ENCODE data around the gene SREK1IP1. TPM values are rescaled to one million over a fixed set of nuclear protein-coding genes. Genes with fewer than 3 reads are reported as not detected.

The SREK1IP1 gene
- total and polyA plus RNA-seq, 9 of the 15 experiments (the other 6 are each of a cell fraction or from before 2014, with no cell fraction given), result 6.9 to 45.2 (median 21.7) TPM

GRCh38 chr5:64769855-64770254, 1.4 kb upstream of the SREK1IP1 start (continued):
- TF ChIP-seq ZNF318 (IDR thresholded peaks at IDR 0.05; ENCODE audit: borderline replicate concordance in 1 of 2, low read depth in 1 of 2), result no peak
- no peak for TF ChIP-seq ASH1L (IDR thresholded peaks at IDR 0.05; ENCODE audit: borderline replicate concordance, low read depth, partially characterized antibody)
- no peak for TF ChIP-seq HMGXB4 (CRISPR knock-in tag; IDR thresholded peaks at IDR 0.05)
- peak; percentile 99 for TF ChIP-seq MAFK (IDR thresholded peaks at IDR 0.05; ENCODE audit: low read length)
- TF ChIP-seq SUPT5H (IDR thresholded peaks at IDR 0.05), result no peak
- no peak for TF ChIP-seq ZBTB5 (IDR thresholded peaks at IDR 0.05)
- TF ChIP-seq POLR3A (IDR thresholded peaks at IDR 0.05; ENCODE audit: borderline replicate concordance, extremely low read depth, insufficient read depth, insufficient read length), result no peak
- peak; percentile 95 for TF ChIP-seq MAFG (tag; conservative IDR thresholded peaks at IDR 0.05)
- TF ChIP-seq SAP30 (IDR thresholded peaks at IDR 0.05; ENCODE audit: borderline replicate concordance, insufficient read depth, low read depth, low read length, poor library complexity, severe bottlenecking), result no peak
- no peak for TF ChIP-seq ZNF277 (CRISPR knock-in tag; IDR thresholded peaks at IDR 0.05; ENCODE audit: borderline replicate concordance)
